Measurements from ENCODE around the gene PHLPP2. TPM values are rescaled to one million over a fixed set of nuclear protein-coding genes. Genes with fewer than 3 reads are reported as not detected.

Gene PHLPP2
- total RNA-seq, 4 donors from 2014 or later, result 16.0 to 21.1 (median 18.2) TPM

GRCh38 chr16:71671165-71671564 lies 53.3 kb downstream of the PHLPP2 start:
- TF ChIP-seq EP300 (IDR thresholded peaks at IDR 0.05) (no peak), POLR2AphosphoS5 (IDR thresholded peaks at IDR 0.05) (no peak), POLR2A (IDR thresholded peaks at IDR 0.05) (no peak), CTCF (IDR thresholded peaks at IDR 0.05) (no peak)
- Histone ChIP-seq H3K4me1 (no peaks in the 10 kb centered on the region), H3K9me3 (no peaks in the 10 kb centered on the region), H3K36me3 (peaks cover 0 to 95% of the 10 kb centered on the region in 2 donors), H3K27me3 (no peaks in the 10 kb centered on the region), H3K4me3 (no peak overlapping the region), H3K27ac (no peak overlapping the region)
- WGBS, 2 donors (ENCODE audit: low coverage in 1 of 2), result 88 to 89% methylated on average over 3 of the region's 3 CpGs
- no peak for ATAC-seq

GRCh38 chr16:71670537-71670936 lies 54.0 kb downstream of the PHLPP2 start:
- Histone ChIP-seq H3K9me3 (no peaks in the 10 kb centered on the region), H3K27ac (no peak overlapping the region), H3K27me3 (no peaks in the 10 kb centered on the region), H3K36me3 (peaks cover 0 to 95% of the 10 kb centered on the region in 2 donors), H3K4me1 (no peaks in the 10 kb centered on the region), H3K4me3 (no peak overlapping the region)
- TF ChIP-seq CTCF (IDR thresholded peaks at IDR 0.05) (no peak), POLR2A (IDR thresholded peaks at IDR 0.05) (no peak), EP300 (IDR thresholded peaks at IDR 0.05) (no peak), POLR2AphosphoS5 (IDR thresholded peaks at IDR 0.05) (no peak)
- 51 to 65% methylated on average over 4 of the region's 4 CpGs for WGBS, 2 donors (ENCODE audit: low coverage in 1 of 2)
- no peak for ATAC-seq

GRCh38 chr16:71669926-71670536 lies 54.5 kb downstream of the PHLPP2 start:
- Histone ChIP-seq H3K36me3 (peaks cover 0 to 95% of the 10 kb centered on the region in 2 donors), H3K4me3 (no peak overlapping the region), H3K27me3 (no peaks in the 10 kb centered on the region), H3K4me1 (no peaks in the 10 kb centered on the region), H3K27ac (no peak overlapping the region), H3K9me3 (no peaks in the 10 kb centered on the region)
- no peak for TF ChIP-seq CTCF (IDR thresholded peaks at IDR 0.05)
- TF ChIP-seq EP300 (IDR thresholded peaks at IDR 0.05), result no peak
- no peak for TF ChIP-seq POLR2AphosphoS5 (IDR thresholded peaks at IDR 0.05)
- TF ChIP-seq POLR2A (IDR thresholded peaks at IDR 0.05), result no peak
- 78 to 86% methylated on average over 5 to 6 of the region's 6 CpGs for WGBS, 2 donors (ENCODE audit: low coverage in 1 of 2)
- no peak for ATAC-seq

- H3K4me3 ChIP-seq, result no peak overlapping the region
- 77 to 94% methylated on average over 2 of the region's 4 CpGs for WGBS, 2 donors (ENCODE audit: low coverage in 1 of 2)
- TF ChIP-seq CTCF (IDR thresholded peaks at IDR 0.05) (no peak), POLR2AphosphoS5 (IDR thresholded peaks at IDR 0.05) (no peak), POLR2A (IDR thresholded peaks at IDR 0.05) (no peak), EP300 (IDR thresholded peaks at IDR 0.05) (no peak)
Observed at GRCh38 chr16:71666928-71667707, 57.4 kb downstream of the PHLPP2 start.

GRCh38 chr16:71666264-71666663 lies 58.2 kb downstream of the PHLPP2 start:
- Histone ChIP-seq H3K4me3 (no peak overlapping the region), H3K4me1 (no peaks in the 10 kb centered on the region), H3K27me3 (no peaks in the 10 kb centered on the region), H3K9me3 (no peaks in the 10 kb centered on the region), H3K36me3 (peaks cover 0 to 100% of the 10 kb centered on the region in 2 donors), H3K27ac (no peak overlapping the region)
- no peak for ATAC-seq
- WGBS, 2 donors (ENCODE audit: low coverage in 1 of 2), result 80% methylated on average over 1 of the region's 1 CpG
- no peak for TF ChIP-seq CTCF (IDR thresholded peaks at IDR 0.05)
- TF ChIP-seq POLR2A (IDR thresholded peaks at IDR 0.05), result no peak
- no peak for TF ChIP-seq POLR2AphosphoS5 (IDR thresholded peaks at IDR 0.05)
- no peak for TF ChIP-seq EP300 (IDR thresholded peaks at IDR 0.05)

More at GRCh38 chr16:71666928-71667707, 57.4 kb downstream of the PHLPP2 start:
- no peak for ATAC-seq
- Histone ChIP-seq H3K27me3 (no peaks in the 10 kb centered on the region), H3K4me1 (no peaks in the 10 kb centered on the region), H3K27ac (no peak overlapping the region), H3K9me3 (no peaks in the 10 kb centered on the region), H3K36me3 (peaks cover 0 to 100% of the 10 kb centered on the region in 2 donors)

Measured in gastroesophageal sphincter (tissue), 4 donors.